ENCODE results near the gene COIL.

COIL gene

DNA sequence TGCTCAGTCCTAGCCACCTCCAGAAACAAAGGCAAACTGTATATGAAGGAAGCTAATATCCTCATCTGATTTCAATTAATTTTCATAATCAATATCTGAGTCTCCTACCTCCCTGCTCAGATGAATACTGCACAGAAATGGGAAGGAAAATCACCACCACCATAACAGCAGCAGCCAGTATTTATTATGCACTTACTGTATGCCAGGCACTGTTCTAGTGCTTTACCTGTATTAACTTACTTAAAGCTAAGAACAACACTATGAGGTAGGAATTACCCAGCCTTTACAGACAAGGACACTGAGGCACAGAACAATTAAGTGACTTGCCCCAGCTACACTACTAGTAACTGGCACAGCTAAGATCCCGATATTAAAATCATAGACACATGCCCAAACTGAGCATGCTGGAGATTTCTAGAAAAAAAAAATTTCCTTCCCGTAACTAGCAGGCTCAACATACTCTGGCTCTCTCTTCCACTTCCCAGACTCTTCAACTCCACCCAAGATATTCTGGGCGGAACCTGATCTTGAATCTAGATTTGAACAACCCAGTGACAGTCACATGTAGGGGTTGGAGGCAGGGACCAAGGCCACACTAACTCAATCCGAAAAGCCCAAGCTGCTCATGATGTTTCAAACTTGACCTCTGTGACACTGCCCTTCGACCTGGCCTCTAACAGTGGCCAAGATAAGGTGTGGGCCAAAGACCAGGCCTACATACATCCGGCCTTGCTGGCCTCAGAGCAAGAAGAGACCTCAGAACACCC is 50.9 kb downstream of the COIL start:
- DNase-seq (ENCODE audit: low read depth), result no peak

GRCh38 chr17:56908001-56908542 is 52.8 kb downstream of the COIL start:
- DNase-seq (ENCODE audit: low read depth), result no peak

- no peak for DNase-seq (ENCODE audit: low read depth)
Measured at GRCh38 chr17:56903560-56903959, 57.3 kb downstream of the COIL start.

- no peak for DNase-seq (ENCODE audit: low read depth)
Measured at GRCh38 chr17:56902348-56902747, 58.5 kb downstream of the COIL start.

DNA sequence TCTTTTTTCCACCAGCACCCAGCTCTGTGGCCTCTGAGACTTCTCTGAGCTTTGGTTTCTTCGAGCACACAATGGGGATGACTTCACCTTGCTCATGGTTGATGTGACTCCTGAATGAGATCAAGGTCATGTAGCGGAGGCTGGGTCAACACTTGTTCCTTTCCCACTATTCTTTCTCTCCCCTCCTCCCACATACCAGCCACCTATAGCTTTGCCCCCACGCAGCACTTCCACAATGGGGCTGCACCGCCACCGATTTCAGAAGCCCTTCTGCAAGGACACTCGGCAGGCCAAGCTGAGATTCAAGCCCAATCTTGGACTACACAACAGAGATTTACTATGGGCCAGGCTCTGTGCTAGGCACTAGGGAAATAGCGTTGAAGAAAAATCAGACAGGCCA is 61.4 kb downstream of the COIL start:
- DNase-seq (ENCODE audit: low read depth), result no peak

GRCh38 chr17:56898874-56899273 is 62.0 kb downstream of the COIL start:
- no peak for DNase-seq (ENCODE audit: low read depth)

DNA sequence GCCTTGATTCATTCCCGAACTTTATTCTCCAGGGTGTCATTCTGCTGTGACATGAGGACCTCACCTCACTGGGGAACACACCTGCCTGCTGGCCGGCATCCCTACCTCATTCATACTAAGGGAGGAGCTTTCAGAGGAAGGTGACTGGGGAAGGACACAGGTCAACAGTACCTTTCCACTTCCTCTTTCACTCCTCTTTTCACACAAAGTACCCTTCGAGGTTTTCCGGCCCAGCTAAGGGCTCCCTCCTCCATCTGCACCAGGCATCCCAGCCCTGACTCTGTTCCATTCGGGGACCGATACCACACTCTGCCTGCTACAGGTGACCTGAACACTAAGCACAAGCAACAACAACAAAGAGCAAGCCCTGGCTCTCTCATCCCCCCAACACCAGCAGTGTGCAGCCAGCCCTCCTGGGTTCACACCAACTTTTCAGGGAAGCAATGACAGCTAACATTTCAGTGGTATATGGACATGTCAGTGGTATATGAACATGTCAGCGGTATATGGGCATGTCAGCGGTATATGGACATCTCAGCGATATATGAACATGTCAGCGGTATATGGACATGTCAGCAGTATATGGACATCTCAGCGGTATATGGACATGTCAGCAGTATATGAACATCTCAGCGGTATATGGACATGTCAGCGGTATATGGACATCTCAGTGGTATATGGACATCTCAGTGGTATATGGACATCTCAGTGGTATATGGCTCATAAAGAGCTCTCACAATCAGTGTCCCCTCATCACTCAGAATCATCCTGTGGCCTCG is 63.0 kb downstream of the COIL start:
- no peak for DNase-seq (ENCODE audit: low read depth)

GRCh38 chr17:56896968-56897359 is 63.9 kb downstream of the COIL start:
- DNase-seq (ENCODE audit: low read depth), result no peak

- no peak for DNase-seq (ENCODE audit: low read depth)
Measured at GRCh38 chr17:56896217-56896967, 64.5 kb downstream of the COIL start.

DNA sequence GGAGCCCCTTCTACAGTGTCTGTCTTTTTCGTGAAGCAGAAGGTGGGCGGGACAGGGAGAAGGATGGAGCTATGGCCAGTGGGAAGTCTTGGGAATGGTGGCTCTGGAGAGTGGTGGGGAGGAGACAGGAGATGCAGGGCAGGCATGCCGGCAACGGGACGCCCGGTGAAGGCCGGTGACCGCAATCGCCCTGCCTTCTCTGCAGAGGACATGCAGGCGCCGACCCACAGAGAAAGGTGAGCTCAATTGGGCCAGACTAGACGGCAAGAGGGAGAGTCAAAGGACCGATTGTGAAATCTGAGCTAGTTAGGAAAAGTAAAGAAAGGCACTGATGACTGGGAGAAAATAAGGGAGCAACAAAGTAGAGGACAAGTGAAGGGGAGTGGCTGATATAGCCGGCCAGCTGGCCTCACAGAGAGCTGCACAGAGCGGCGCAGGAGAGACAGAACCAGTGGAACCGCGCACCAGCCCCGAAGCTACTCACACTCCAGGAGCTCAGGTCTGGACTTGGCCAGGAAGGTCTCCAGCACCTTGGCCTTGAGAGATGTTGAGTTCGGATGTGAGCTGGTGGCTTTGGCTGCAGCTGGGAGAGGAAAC is 65.9 kb downstream of the COIL start:
- no peak for DNase-seq (ENCODE audit: low read depth)

GRCh38 chr17:56893503-56893902 is 67.3 kb downstream of the COIL start:
- DNase-seq (ENCODE audit: low read depth), result no peak

DNA sequence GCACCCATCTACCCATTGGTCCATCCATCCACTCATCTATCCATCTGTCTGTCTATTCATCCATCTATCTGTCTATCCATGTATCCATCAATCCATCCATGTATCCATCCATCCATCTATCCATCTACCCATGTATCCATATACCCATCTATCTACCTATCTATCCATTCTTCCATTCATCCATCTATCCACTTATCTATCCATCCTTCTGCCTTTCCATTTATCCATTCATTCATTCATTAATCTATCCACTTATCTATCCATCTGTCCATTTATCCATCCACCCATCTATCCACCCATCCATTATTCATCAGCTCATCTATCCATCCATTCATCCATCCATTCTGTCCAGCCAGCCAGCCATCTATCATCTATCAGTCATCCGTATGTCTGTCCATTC is 68.5 kb downstream of the COIL start:
- DNase-seq (ENCODE audit: low read depth), result no peak

DNA sequence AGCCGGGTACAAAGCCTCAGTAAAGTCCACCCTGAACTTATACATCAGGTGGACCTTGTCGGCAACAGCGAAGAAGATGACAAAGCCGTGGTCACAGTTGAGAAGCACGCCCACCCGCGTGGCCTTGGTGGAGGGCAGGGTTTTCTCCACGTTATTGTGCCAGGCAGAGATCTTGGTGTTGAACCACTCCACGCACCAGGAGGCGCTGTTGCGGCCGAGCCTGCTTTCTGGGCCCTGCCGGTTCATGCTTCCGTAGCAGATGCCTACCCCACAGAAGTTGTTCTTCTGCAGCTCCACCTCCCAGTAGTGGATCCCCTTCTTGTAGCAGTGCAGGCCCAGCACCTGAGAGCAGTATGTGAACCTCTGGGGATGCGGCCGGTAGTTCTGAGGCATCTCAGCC is 69.1 kb downstream of the COIL start:
- DNase-seq (ENCODE audit: low read depth), result no peak

- no peak for DNase-seq (ENCODE audit: low read depth)
Measured at GRCh38 chr17:56890906-56891674, 69.8 kb downstream of the COIL start.

GRCh38 chr17:56890390-56890789 is 70.5 kb downstream of the COIL start:
- DNase-seq (ENCODE audit: low read depth), result no peak
